NCI-H748 (cell line): ENCODE measurements around the gene BNC2.
"Not testable (repeated sequence)": the region's sequence is repeated elsewhere in the genome, so short reads cannot be mapped to it uniquely, and the experiment has no call there.

Experiments
- DNase-seq: peaks from one replicate; lab custom pipeline; 2025; ENCODE audit not compliant: unreplicated experiment; lab: John Stamatoyannopoulos, UW

Gene BNC2

DNA sequence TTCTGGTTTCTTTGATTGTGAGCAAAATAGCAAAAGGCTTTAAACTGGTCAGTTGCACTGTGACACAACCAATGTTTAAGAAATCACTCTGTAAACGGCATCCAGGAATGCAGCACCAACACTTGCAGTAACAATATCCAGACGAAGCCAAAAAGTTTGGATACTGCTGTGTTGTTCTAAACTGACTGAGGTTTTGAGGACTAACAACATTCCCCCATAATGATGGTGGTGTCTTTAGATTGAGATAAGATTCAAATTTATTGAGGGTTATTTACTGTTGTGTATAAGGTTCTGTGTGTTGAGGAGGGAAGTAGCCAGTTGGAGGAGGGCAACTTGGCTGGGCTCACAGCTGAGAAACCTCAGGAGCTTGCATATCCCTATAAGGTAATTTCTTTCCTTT, 353.6 kb downstream of the BNC2 start:
- DNase-seq = no peak

DNA sequence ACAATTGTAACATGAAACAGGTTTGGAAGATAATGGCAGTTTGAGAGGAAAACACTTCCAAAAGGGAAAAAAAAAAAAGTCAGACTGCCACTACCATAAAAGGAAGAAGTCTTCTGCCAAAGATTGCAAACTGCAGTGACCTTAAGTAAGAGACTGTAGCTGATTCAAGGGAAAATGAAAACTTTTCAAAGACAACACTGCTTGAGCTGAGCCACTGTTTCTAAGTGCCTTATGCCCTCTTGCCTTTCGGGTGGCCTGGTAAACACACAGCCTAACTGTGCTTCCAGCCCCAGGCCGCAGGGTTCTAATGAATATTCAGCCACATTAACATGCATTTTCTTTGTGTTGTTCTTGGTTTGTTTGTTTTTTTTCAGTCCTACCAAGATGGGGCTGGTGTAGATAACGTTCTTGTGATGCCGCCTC, 354.6 kb downstream of the BNC2 start:
- no peak for DNase-seq

DNA sequence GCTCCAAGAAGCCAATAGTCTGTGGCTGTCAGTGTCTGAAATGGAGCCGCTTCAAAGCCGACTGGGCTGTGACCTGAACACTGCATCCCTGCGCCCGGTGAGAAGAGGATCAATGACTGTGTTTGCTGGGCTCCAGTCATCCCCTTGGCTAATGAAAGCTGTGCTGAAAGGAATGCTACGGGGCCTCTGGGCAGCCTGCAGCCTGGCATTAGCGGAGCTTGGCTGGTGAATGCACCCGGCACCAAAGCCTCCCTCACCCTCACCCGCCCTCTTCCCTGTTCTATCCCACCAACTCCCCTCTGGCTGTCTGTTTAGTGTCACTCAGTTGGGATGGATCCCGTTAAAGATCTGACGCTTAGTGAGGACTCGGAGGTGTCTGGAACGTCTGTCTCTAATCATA, 355.3 kb downstream of the BNC2 start:
- no peak for DNase-seq

DNA sequence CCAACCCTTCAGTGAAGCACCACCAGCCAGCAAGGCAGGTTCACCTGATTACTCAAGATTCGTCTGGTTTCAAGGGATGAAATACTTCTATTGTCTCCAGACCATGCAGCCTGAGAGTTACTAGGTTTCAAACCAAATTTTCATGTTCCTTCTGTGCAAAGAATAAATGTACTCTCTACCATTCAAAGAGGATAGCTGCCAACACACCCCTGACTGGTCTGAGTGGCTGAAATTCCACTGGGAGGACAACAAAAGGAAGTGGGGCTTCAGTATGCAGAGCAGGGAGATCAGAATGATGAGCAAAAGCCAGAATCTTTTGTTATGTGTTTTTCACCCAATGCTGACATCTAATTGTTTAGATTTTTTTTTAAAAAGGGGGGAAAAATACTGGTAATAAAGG, 356.3 kb downstream of the BNC2 start:
- no peak for DNase-seq

DNA sequence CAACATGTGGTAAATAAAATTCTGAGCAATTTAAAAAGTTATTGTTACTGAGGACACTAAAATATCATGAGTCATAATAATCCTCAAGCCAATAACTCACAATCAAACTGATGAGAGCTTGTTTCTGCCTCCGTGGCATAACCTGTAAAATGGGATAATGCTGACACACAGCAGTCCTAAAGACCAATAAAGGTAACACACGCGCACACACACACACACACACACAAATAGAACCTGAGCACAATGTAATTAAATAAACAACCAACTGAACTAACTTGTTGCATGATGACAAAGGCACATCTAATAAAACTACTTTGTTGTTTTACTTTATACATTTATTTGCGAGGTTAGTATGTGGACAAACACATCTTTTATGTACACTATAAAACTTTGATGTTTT, 358.2 kb downstream of the BNC2 start:
- DNase-seq = no peak

DNA sequence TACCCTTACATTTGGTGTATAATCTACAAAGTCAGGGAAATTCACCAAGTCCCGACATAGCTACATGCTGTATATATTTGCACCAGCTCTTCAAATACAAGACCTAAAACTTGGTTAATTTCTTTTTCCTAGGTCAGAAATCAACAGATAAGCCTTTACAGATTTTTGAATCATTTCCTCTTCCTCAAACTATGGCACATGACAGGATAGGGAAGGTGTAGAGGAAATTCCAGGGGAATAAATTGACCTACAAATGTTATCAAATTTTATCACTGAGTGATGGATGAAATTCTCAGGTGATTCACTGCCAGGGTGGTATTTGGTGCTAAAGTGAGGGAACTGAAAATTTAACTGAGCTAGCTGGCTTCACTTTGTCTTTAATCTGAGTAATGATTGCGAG, 360.0 kb downstream of the BNC2 start:
- no peak for DNase-seq

DNA sequence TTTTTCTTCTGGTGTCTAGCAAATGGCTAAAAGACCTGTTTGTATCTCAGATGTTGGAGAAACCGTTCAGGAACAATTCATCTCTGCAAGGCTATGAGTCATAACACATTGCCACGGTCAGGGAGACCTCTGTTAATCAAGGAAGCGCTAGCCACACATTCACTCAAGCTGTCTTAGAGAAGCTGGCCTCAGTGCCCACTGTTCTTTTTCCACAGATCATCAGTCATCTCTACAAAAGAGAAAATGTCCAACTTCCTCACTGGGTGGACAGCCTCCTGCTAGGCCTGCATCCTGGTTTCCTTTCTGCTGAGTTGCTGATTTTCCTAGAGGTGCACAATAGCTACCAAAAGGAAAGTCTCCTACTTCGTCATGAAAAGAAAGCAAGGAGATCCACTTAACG, 360.5 kb downstream of the BNC2 start:
- no peak for DNase-seq

DNA sequence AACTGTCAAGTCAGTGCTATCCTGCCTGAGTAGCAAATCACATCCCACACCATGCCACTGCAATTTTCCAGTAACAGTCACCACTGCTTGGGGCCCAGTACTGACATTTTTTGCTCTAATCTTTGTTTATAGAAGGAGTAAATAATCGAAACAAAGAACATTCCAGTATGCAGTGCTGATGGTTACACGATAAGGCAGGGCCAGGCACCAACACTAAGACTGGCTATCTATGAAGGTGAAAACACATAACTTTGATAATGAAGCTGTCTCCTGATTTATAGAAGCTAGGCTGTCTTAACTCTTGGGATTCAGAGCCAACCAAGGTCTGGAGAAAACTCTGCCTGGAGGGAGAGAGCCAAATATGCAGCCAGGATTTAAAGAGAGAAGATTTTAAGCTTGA, 365.3 kb downstream of the BNC2 start:
- DNase-seq = no peak

DNA sequence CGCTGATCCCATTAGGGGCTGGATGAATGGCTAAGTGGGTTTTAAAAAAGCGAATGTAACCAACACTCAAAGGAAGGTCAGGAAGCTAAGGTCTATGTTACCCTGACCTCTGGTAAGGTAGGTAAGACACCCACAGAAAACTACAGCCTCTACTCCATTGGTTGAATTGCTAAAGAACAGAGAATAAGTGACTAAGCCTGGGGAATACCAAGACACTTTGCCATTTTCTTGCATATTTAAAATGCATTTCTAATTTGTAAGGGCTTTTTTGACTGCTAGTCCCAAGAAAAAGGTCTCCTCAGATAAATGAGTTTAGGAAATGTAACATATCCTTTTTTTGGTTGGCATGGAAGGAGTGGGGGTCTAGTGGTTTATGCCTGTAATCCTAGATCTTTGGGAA, 368.7 kb downstream of the BNC2 start:
- no peak for DNase-seq

DNA sequence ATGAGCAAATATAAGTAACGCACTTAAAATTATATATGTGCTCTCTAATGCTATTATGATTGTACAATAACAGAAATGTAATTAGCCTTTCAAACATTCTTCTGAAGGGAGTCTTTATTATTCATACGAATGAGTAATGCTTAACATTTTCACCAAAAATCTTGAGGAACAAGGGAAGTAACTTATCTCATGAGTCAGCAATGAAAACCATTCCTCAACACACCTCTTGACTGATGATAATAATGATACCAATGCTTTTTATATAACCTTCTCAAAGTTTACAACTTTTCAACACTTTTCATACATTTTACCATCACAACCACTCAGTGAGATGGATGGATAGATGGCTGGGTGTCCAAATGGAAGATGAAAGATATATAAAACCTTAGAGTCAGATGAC, 369.3 kb downstream of the BNC2 start:
- no peak for DNase-seq

DNA sequence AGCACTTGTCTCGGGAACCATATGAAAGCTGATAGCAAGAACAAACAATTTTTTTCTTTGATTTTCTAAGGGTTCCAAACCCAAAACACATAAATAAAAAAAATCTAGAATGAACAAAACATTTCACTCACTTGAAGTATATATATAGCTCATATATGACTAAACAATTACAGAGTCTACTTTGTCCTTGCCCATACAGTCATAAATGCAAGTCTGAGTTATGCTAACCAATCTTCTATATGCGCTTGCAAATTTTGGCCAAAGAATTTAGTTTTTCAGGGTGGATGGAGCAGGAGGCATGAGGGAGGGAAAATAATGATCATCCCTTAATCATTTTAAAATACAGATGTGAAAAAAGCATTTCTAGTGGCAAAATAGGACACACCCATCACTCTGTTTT, 370.1 kb downstream of the BNC2 start:
- DNase-seq = no peak

DNA sequence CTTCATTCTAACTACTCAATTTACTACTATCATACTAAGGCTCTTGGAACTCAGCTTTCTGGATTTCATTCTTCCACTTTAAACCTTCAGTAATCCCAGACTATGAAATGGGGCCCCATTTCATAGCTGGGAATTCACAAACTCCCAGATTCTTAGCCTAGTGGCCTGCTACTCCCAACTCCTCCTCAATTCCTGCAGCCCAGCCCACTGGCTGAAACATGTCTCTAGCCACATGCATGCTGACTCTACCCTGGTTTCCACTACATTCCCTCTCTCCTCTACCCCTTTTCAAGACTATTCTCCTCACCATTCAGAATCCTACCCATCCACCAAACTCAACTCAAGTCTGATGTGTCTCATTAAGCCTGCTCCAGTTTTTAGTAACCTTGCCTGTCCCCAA, 370.6 kb downstream of the BNC2 start:
- no peak for DNase-seq

DNA sequence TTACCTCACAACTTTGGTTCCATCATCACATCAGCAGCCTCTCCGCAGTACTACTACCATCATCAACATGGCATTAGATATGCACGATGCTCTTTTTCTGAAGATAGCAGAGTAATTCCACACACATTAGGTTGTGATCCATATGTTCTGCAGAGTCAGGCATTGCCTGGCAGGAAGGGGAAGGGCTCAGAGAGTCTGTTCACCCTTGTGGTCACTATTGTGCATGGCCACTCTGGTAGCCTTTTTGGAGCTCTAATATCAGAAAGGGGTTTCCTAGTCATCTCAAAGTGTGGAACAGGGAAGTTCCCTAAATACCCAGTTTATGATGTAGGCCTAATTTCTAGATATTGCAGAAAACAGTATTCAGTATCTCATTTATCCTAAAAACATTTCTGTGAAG, 373.6 kb downstream of the BNC2 start:
- no peak for DNase-seq

DNA sequence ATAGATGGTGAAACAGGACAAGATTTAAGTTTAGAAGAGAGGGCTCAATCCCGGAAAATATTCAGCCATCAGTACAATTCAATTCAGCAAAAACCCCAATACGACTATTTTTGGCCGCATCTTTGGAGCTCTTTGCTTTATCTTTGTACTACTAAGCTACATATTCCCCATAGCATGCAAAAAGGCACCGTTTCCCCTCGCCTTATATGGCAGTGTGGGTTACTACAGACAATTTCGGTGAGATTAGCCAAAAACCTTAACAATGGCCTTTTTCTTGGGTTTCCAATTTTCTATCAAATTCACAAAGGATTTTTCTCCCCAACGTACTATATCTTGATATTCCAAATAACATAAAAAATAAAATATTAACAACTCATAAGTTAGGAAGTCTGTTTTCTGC, 382.6 kb downstream of the BNC2 start:
- DNase-seq = no peak

DNA sequence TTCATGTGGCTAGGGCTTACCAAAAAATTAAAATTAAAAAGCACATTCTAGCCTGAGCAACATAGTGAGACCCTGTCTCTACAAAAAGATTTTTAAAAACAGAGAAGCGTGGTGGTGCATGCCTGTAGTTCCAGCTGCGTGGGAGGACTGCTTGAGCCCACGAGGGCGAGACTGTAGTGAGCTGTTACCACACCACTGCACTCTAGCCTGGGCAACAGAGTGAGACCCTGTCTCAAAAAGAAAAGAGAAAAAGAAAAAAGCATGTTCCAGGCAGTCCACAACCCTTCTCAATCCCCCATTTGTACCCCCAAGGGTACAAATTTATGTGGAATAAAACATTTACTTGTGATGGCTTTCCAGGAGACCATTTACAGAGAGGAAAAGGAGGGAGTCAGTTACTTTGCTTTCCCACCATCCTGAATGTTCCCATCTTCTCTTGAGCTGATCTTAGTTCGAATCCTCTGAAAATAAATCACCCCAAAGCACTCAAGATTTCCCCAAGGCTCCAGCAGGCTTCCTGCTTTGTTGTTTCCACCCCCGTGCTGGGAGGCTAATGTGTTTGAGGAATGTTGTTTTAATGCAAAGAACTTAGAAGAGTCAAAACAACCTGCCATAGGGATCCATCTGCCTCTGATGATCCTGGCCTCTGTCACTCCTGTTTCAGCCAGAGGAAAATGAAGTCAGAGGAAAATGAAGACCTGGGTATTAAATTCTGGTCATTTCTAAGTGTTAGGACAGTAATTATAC, 384.7 kb downstream of the BNC2 start:
- no peak for DNase-seq

DNA sequence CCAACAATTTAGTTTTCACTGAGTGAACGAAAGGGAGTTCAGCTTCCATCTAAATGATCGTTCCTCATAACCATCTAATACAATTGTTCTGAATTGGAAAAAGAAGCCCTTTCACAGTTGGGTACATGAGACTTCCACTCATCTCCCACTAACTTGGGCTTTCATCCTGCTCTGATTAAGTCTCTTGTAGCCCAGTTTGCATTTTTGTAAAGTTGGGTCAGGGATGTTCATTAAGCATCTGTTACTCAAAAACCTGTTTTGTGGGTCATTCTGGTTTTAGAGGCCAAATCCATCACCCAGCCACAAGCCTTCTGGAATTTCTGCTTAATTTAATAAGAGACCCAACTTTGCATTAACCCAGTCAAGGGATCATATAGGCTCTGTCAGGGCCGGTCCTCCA, 385.3 kb downstream of the BNC2 start:
- no peak for DNase-seq

DNA sequence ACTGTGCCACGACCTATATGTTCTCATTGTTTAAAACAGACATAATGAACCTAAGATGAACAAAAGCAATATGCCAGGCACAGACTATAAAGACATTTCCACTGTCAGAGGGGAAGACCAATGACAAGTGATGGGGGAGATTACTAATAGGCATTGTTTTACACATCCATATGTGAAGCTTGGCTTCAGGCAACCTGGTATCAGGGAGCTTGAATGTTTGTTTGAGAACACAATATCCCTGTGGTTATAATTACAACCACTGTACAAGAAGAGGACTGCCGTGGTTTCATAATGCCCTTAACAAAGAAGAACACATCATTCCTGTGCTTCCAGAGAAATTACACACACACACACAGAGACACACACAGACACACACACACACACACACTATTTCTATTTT, 385.7 kb downstream of the BNC2 start:
- peak; percentile 8 for DNase-seq

DNA sequence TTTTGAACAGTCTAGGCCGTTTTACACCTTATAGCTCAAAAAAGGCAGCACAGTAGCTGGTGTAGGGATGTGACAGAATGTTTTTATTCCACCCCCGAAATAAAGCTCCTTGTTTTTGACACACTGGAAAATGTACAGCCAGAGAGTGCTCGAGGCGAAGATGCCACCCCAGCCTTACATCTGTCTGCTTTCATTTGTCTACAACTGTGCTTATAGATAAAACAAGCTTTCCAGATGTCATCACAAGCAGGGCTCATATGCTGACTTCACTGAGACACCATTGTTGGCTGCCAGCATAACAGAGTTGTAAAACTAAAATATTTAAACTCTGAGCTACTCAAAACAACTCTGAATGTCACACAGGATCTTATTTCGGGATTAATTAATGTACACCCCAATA, 386.3 kb downstream of the BNC2 start:
- no peak for DNase-seq

DNA sequence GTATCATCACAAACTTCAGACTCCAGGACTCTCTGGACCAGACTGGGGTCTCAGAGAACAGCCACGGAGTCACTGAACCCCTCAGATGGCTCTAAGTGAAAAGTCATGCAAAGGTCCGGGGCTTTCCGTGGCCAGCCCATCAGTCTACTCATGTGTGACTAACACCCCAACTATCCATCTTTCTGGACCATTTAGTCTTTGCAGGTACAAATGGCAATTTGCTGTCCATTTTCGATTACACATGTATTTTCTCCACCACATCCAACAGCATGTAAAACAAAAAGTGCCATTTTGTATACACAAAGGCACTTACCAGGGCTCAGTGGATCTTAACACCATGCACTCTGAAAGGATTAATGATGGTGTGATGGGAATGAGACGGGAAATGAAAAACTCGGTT, 387.7 kb downstream of the BNC2 start:
- no peak for DNase-seq

DNA sequence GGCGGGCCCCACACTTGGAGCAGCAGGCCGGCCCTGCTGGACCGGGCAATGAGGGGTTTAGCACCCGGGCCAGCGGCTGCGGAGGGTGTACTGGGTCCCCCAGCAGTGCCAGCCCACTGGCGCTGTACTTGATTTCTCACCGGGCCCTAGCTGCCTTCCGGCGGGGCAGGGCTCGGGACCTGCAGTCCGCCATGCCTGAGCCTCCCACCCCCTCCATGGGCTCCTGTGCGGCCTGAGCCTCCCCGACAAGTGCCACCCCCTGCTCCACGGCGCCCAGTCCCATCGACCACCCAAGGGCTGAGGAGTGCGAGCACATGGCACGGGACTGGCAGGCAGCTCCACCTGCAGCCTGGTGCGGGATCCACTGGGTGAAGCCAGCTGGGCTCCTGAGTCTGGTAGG, 389.9 kb downstream of the BNC2 start:
- DNase-seq = not testable (repeated sequence)

DNA sequence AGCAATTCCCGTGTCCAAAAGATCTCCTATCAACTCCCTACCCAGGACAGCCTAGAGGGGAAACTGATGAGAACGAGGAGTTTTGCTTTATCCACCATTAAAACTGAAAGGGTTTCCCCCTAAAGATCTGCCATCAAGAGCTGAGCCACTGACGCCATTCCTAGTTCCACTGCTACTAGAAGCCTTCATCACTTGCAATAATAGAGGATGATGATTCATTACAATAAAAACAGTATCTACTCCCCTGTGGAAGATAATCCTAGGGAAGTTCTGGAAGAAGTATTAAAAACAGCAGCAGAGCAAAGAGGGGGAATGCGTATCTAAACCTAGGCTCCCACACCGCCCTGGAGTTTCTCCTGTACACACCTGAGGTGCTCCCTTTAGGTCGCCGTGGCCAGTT, 394.5 kb downstream of the BNC2 start:
- no peak for DNase-seq

DNA sequence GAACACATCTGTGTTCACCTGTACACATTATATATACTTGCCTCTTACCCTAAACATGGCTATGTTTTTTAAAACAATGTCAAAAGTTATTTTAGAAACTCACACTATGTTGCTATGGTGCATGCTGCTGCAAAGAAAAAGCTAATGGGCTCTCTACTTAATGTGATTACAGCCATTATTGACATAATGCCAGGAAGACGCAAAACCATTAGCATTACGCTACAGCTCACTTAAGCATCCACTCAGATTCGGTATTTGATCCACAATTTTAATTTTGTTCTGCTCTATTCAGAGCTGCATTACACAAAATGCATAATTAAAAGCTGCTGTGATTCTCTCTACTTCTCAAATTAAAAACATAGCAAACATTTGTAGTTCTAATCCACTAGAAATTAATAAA, 395.2 kb downstream of the BNC2 start:
- peak; percentile 85 for DNase-seq

DNA sequence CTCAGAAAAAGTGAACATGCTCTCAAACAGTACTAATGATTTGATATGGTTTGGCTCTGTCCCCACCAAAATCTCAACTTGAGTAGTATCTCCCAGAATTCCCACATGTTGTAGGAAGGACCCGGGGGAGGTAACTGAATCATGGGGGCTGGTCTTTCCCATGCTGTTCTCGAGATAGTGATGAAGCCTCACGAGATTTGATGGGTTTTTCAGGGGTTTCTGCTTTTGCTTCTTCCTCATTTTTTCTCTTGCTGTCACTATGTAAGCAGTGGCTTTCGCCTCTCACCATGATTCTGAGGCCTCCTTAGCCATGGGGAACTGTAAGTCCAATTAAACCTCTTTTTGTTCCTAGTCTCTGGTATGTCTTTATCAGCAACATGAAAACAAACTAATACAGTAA, 401.3 kb downstream of the BNC2 start:
- no peak for DNase-seq

DNA sequence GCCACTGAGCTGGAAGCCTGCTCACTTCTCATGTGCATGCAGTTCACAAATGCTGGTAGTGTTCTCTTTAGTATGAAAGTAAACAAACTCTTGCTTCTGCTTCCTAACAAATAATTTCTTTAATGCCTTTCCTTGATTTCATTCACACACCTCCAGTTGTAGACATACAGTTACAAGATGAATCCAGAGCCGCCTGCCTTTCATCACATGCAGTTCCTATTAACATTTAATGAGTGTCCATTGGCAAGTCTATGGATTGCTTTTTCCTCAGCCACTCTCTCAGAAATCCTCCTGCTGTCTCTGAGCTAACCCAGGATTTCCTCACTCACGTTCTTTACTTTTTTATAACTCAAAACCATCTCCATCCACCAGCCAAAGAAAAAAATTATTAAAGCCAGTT, 408.6 kb downstream of the BNC2 start:
- DNase-seq = no peak
